SK-N-SH (cell line): Measurements from ENCODE around the gene PICK1.

ENCODE experiments used
- CHD2 ChIP-seq: fragments of 150-350 bp; IDR thresholded peaks from 2 replicates; pipeline ENCODE4 v1.6.1; 2018; ENCODE audit warnings: low read length; ENCODE audit not compliant: partially characterized antibody
- EZH2phosphoT487 ChIP-seq: fragments of 200-600 bp; sonication (generic); IDR thresholded peaks from 2 replicates; pipeline ENCODE4 v1.6.1; 2017; ENCODE audit warnings: low read depth, mixed run types, mild to moderate bottlenecking, antibody characterized with exemption, moderate library complexity, borderline replicate concordance
- MEF2A ChIP-seq: IDR thresholded peaks from 2 replicates; pipeline ENCODE4 v1.4.0; 2012; ENCODE audit warnings: low read depth, borderline replicate concordance
- NRF1 ChIP-seq: IDR thresholded peaks from 2 replicates; pipeline ENCODE4 v1.6.1; 2012; ENCODE audit warnings: low read depth, mild to moderate bottlenecking, low read length
- POLR2AphosphoS5 ChIP-seq: IDR thresholded peaks from 2 replicates; pipeline ENCODE4 v1.6.1; 2012; ENCODE audit warnings: low read depth, low read length
- TAF1 ChIP-seq: IDR thresholded peaks from 2 replicates; pipeline ENCODE4 v1.6.1; 2012; ENCODE audit warnings: low read depth, mild to moderate bottlenecking, low read length, moderate library complexity, borderline replicate concordance
- YY1 ChIP-seq: IDR thresholded peaks from 2 replicates; pipeline ENCODE4 v1.4.0; 2012; ENCODE audit warnings: low read depth, mild to moderate bottlenecking
- TF ChIP-seq, protein P1 (sequence below): fragments of 200-600 bp; sonication (generic); IDR thresholded peaks from 2 replicates; pipeline ENCODE4 v1.6.1; 2017; ENCODE audit warnings: antibody characterized with exemption, mild to moderate bottlenecking, moderate library complexity

DNA sequence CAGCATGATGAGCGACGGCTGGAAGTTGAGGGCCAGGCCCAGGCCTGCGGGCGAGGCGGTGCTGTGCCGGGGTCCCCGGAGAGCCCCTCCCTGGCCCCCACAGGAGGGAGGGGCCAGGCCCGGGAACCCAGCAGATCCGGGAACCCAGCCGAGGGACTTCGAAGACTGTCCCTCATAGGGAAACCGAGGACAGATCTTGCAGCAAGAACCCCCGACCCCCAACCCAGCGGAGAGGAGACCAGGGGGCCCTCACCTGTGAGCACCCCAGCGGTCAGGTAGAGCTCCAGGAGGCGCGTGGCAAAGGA lies 24.4 kb downstream of the PICK1 start:
- TF ChIP-seq, protein P1, sequence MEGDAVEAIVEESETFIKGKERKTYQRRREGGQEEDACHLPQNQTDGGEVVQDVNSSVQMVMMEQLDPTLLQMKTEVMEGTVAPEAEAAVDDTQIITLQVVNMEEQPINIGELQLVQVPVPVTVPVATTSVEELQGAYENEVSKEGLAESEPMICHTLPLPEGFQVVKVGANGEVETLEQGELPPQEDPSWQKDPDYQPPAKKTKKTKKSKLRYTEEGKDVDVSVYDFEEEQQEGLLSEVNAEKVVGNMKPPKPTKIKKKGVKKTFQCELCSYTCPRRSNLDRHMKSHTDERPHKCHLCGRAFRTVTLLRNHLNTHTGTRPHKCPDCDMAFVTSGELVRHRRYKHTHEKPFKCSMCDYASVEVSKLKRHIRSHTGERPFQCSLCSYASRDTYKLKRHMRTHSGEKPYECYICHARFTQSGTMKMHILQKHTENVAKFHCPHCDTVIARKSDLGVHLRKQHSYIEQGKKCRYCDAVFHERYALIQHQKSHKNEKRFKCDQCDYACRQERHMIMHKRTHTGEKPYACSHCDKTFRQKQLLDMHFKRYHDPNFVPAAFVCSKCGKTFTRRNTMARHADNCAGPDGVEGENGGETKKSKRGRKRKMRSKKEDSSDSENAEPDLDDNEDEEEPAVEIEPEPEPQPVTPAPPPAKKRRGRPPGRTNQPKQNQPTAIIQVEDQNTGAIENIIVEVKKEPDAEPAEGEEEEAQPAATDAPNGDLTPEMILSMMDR = no peak
- TF ChIP-seq EZH2phosphoT487 = no peak
- no peak for TF ChIP-seq NRF1
- no peak for TF ChIP-seq POLR2AphosphoS5
- no peak for TF ChIP-seq MEF2A
- no peak for TF ChIP-seq YY1
- no peak for TF ChIP-seq TAF1
- TF ChIP-seq CHD2 = no peak
